Activated T-helper 1 cell treated with anti-CD3 and anti-CD28 coated beads, Interleukin-12 subunit alpha, Interleukin-12 subunit beta, Interleukin-2, Interleukin-4 antibody, amounts not matched to agents 30 ng/mL and 10 ng/mL and 1 ng/mL, durations not matched to agents 14 hours and 24 hours and 36 hours (primary cell): ENCODE data around the gene FTO. TPM values are rescaled to one million over a fixed set of nuclear protein-coding genes. Genes with fewer than 3 reads are reported as not detected.

Experiments used
- DNase-seq: peaks from one replicate; pipeline ENCODE4 v3.0.0; 2021; ENCODE audit warnings: low spot score
- H3K27ac Mint-ChIP-seq: one replicate; pipeline ENCODE4 v1.8.0; 2021; ENCODE audit warnings: mild to moderate bottlenecking, mixed read lengths
- H3K27me3 Mint-ChIP-seq: one replicate; pipeline ENCODE4 v1.8.0; 2022; ENCODE audit warnings: mild to moderate bottlenecking, moderate library complexity, mixed read lengths; ENCODE audit not compliant: insufficient read depth
- H3K36me3 Mint-ChIP-seq: one replicate; pipeline ENCODE4 v1.8.0; 2021; ENCODE audit warnings: low read depth, mixed read lengths
- H3K4me1 Mint-ChIP-seq: one replicate; pipeline ENCODE4 v1.8.0; 2021; ENCODE audit warnings: low read depth, mixed read lengths
- H3K4me3 Mint-ChIP-seq: one replicate; pipeline ENCODE4 v1.8.0; 2021; ENCODE audit warnings: mild to moderate bottlenecking, moderate library complexity, mixed read lengths
- H3K9me3 Mint-ChIP-seq: one replicate; pipeline ENCODE4 v1.8.0; 2021; ENCODE audit warnings: mixed read lengths
- intact Hi-C: fragments of 100-400 bp; cut with micrococcal nuclease; formaldehyde crosslinking; loops from one replicate; pipeline ENCODE4 v1.15.1; 2024
- total RNA-seq: library from RNA; stranded (reverse); gene quantifications from 2 replicates; pipeline ENCODE4 v1.2.3, GENCODE V29; 2022

Gene FTO
- total RNA-seq, 1 donor from 2014 or later: 56.4 TPM

DNA sequence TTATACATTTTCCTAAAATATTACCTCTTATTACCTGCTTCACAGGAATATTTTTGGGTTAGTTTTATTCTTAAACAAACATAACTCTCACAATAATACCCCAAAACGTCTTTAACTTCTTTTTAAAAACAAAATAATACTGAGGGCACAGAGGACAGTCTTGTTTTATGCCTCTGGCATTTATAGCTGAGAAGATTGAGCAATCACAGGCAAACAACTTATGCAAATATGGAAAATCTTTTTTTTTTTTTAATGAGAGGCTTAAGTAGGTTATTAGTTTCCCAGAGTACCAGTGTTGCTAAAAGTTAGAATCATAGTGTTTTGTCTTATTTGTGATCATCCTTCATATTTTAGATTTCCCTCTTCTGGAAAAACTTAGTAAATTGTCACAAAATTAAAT is 195.0 kb downstream of the FTO start:
- intact Hi-C loops: loop anchor here (10.0 kb wide), 1 partner anchor 526 kb away; no protein-coding TSS in a partner anchor
- H3K27me3 Mint-ChIP-seq: no peaks in the 10 kb centered on the region
- peaks cover 25% of the 10 kb centered on the region for H3K4me1 Mint-ChIP-seq
- DNase-seq: no peak
- no peaks in the 10 kb centered on the region for H3K9me3 Mint-ChIP-seq
- peaks cover 9% of the 10 kb centered on the region for H3K36me3 Mint-ChIP-seq
- H3K27ac Mint-ChIP-seq: no peak overlapping the region
- H3K4me3 Mint-ChIP-seq: no peak overlapping the region

DNA sequence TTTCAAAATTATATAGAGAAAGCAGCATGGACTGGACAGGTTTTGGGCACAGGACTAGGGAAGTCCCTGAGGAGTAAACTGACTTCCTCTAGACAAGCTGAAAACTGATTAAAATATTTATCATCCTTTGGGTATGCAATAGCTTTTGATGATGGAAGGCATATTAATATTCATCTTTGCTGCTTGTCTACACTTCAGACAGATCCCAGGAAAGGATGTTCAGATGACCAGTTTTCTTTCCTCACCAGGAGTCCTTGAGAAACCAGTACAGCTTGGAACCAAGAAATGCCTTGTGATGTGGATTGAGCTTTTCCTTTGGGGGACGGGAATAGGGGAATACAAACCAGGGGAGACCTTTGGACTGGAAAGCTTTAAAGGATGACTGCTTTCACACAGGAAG is 195.5 kb downstream of the FTO start:
- H3K27ac Mint-ChIP-seq: no peak overlapping the region
- intact Hi-C loops: loop anchor here (10.0 kb wide), 1 partner anchor 525 kb away; no protein-coding TSS in a partner anchor
- H3K4me1 Mint-ChIP-seq: peaks cover 20% of the 10 kb centered on the region
- H3K36me3 Mint-ChIP-seq: peaks cover 9% of the 10 kb centered on the region
- no peaks in the 10 kb centered on the region for H3K9me3 Mint-ChIP-seq
- H3K4me3 Mint-ChIP-seq: no peak overlapping the region
- H3K27me3 Mint-ChIP-seq: no peaks in the 10 kb centered on the region
- no peak for DNase-seq

DNA sequence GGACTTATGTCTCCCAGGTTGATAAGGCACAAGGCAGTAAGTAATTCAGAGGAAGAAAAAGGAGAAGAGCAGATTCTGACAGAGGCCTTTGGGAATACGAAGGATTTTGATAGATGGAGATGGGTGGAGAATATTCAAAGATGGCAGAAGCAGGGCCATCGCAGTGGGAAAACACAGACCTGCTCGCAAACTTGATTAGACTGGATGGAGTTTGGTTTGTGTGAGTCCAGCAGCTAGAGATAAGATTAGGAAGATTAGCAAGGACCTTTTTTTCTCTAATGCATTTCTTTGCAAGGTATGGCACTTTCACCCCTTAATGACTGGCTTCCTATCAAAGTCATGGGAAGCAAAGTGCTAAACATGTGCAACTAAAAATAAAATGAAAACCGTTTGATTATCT is 196.7 kb downstream of the FTO start:
- intact Hi-C loops: no loop called here
- no peak overlapping the region for H3K27ac Mint-ChIP-seq
- H3K4me3 Mint-ChIP-seq: no peak overlapping the region
- H3K36me3 Mint-ChIP-seq: peaks cover 9% of the 10 kb centered on the region
- H3K4me1 Mint-ChIP-seq: peaks cover 23% of the 10 kb centered on the region
- DNase-seq: no peak
- H3K27me3 Mint-ChIP-seq: no peaks in the 10 kb centered on the region
- no peaks in the 10 kb centered on the region for H3K9me3 Mint-ChIP-seq

DNA sequence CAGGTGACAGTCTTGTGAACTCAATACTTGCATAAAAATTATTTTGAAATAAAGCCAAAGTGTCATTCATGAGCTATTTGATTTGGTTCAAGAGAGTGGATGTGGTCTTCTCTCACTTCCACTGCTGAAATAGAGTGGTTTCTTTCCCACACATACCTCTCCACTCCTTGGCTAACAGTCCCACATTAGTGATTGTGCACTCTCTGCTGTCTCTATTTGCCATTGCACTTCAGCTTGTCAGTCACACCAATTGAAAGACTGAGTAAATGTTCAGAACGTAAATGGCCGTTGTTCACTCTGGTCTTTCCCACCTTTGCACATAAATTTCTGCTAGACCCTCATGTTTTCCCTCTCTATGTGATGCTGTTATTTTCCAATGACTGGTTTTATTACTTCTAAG is 197.5 kb downstream of the FTO start:
- Mint-ChIP-seq H3K9me3 (no peaks in the 10 kb centered on the region), H3K4me1 (peaks cover 23% of the 10 kb centered on the region), H3K36me3 (peaks cover 11% of the 10 kb centered on the region), H3K4me3 (no peak overlapping the region), H3K27ac (no peak overlapping the region), H3K27me3 (no peaks in the 10 kb centered on the region)
- DNase-seq: no peak
- intact Hi-C loops: no loop called here

DNA sequence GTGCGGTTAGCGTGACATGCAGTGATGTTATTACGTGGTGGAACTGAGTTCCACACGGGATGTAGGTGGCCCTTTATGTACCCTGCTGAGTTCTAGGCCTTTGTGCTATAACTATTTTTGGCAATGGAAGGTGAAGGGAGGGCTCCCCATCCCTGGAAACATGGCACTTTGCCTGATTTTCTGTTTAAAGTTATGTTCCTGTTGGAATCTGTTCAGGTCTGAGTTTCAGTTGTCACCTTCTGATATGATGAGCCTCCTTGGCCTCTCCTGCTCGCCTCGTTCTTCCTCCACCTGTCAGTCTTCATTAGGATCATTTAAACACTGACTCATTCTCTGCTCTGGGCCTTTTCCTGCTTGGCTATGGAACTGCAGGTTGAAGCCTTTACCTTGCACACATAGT is 200.6 kb downstream of the FTO start:
- Mint-ChIP-seq H3K9me3 (no peaks in the 10 kb centered on the region), H3K36me3 (peaks cover 11% of the 10 kb centered on the region), H3K27ac (no peak overlapping the region), H3K4me3 (no peak overlapping the region), H3K4me1 (peaks cover 19% of the 10 kb centered on the region), H3K27me3 (no peaks in the 10 kb centered on the region)
- intact Hi-C loops: no loop called here
- no peak for DNase-seq

DNA sequence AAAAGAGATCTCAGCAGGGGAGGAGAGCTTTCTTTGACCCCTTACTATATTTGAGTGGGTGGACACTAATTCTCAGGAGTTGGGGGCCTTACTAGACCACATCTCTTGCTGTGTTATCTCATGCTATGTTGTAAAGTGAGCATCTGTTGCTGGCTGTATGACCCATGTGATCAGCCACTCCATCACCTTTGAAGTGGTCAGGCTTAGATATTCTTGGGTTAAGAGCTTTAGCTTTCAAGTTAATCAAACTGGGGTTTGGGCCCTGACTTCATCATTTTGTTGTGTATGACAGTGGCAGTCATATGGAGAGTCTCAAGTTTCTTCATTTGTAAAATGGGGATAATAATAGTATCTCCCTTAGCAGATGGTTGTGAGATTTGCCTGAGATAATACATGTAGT is 201.1 kb downstream of the FTO start:
- H3K36me3 Mint-ChIP-seq: peaks cover 11% of the 10 kb centered on the region

DNA sequence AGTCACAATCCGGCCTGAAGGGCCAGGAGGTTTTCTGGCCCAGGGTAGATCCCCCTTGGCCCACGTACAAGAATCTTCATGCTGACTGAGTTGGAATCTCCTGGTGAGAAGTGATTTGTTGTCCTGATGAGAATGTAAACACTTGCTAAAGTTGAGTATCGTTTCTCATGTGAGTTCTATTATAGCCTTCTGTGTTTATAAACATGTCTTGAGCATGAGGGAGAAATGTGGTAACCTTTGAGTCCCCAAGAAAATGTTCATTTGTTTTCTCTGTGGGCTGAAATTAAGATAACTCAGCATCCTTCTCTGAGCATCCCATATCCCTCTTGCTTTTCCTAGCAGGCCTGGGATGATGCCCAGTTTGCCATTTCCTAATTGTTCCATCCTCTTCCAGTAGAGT is 204.8 kb downstream of the FTO start:
- Mint-ChIP-seq H3K27ac (no peak overlapping the region), H3K4me3 (no peak overlapping the region), H3K4me1 (peaks cover 13% of the 10 kb centered on the region), H3K36me3 (peaks cover 5% of the 10 kb centered on the region), H3K9me3 (no peaks in the 10 kb centered on the region), H3K27me3 (no peaks in the 10 kb centered on the region)
- DNase-seq: no peak
- intact Hi-C loops: no loop called here

More for the DNA sequence above, 201.1 kb downstream of the FTO start:
- H3K4me1 Mint-ChIP-seq: peaks cover 14% of the 10 kb centered on the region
- no peak for DNase-seq
- no peaks in the 10 kb centered on the region for H3K9me3 Mint-ChIP-seq
- no peaks in the 10 kb centered on the region for H3K27me3 Mint-ChIP-seq
- intact Hi-C loops: no loop called here
- no peak overlapping the region for H3K4me3 Mint-ChIP-seq
- no peak overlapping the region for H3K27ac Mint-ChIP-seq

DNA sequence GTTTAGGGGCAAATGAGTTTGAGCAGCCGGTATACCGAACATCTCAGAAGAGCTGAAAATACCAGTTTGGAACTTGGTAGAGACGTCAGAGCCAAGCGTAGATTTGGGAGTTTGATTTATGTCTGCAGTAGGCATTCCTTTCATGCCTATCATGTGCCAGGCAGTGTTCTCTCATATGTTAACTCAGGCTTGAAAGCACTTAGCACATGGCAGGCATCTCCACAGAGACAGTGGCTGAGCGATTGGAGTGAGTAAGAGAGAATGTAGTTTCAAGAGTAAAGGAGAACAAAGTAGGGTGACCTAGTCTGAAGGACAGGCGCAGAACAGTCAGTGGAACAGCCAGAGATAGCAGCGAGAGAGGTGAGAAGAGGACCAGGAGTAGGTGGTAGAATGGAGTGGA is 207.0 kb downstream of the FTO start:
- intact Hi-C loops: loop anchor here (1.0 to 10.0 kb wide), 3 partner anchors 46 to 454 kb away; no protein-coding TSS in a partner anchor

DNA sequence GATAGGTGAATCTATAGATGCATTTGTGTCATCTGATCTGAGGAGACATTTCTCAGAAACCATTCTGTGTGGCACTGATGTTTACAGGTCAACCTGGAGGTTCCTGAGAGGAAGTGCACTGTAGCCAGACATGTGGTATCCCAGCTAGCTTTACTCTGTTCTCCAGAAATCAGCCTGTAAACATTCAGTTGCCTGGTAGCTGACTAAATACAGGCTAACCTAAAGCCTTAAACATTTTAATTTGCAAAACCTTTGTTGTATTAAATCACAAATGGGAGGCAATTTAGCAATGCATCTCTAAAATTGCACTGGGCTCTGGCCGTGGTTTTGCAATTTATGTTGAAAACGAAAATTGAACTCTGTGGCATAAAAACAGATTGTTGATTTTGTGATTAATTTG is 207.6 kb downstream of the FTO start:
- H3K4me3 Mint-ChIP-seq: peak overlapping the region; percentile 34
- H3K4me1 Mint-ChIP-seq: peaks cover 1% of the 10 kb centered on the region
- peaks cover 2% of the 10 kb centered on the region for H3K36me3 Mint-ChIP-seq
- no peaks in the 10 kb centered on the region for H3K9me3 Mint-ChIP-seq
- H3K27me3 Mint-ChIP-seq: no peaks in the 10 kb centered on the region
- intact Hi-C loops: loop anchor here (1.0 to 10.0 kb wide), 3 partner anchors 46 to 454 kb away; no protein-coding TSS in a partner anchor
- peak overlapping the region; percentile 82 for H3K27ac Mint-ChIP-seq
- peak; percentile 9 for DNase-seq

More for the DNA sequence above, 207.0 kb downstream of the FTO start:
- Mint-ChIP-seq H3K27ac (no peak overlapping the region), H3K36me3 (peaks cover 5% of the 10 kb centered on the region), H3K9me3 (no peaks in the 10 kb centered on the region), H3K27me3 (no peaks in the 10 kb centered on the region), H3K4me1 (no peaks in the 10 kb centered on the region), H3K4me3 (no peak overlapping the region)
- DNase-seq: no peak

DNA sequence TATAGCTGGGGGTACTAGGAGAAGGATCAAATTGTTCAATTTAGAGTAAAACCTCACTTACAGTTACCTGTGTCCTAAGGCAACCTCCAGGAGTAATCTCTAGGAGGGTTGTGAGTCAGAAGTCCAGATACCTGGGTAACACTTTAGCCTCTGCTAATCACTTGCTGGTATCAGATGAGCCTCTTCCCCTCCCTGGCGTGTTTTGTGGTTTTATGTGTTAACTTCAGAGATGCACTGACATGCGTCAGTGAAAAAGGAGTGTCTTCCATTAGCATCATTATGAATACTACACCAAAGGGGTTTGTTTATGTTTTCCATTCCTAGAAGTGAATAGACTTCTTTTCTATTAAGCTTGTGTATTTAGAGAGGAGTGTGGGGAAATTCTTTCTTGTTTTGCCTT is 208.2 kb downstream of the FTO start:
- peaks cover under 1% of the 10 kb centered on the region for H3K36me3 Mint-ChIP-seq
- H3K4me1 Mint-ChIP-seq: peaks cover 8% of the 10 kb centered on the region
- peak overlapping the region; percentile 34 for H3K4me3 Mint-ChIP-seq
- intact Hi-C loops: loop anchor here (1.0 to 10.0 kb wide), 6 partner anchors 10 to 455 kb away; partner anchors contain the start of gene FTO
- H3K27me3 Mint-ChIP-seq: no peaks in the 10 kb centered on the region
- DNase-seq: peak; percentile 50
- H3K9me3 Mint-ChIP-seq: no peaks in the 10 kb centered on the region
- peak overlapping the region; percentile 82 for H3K27ac Mint-ChIP-seq

DNA sequence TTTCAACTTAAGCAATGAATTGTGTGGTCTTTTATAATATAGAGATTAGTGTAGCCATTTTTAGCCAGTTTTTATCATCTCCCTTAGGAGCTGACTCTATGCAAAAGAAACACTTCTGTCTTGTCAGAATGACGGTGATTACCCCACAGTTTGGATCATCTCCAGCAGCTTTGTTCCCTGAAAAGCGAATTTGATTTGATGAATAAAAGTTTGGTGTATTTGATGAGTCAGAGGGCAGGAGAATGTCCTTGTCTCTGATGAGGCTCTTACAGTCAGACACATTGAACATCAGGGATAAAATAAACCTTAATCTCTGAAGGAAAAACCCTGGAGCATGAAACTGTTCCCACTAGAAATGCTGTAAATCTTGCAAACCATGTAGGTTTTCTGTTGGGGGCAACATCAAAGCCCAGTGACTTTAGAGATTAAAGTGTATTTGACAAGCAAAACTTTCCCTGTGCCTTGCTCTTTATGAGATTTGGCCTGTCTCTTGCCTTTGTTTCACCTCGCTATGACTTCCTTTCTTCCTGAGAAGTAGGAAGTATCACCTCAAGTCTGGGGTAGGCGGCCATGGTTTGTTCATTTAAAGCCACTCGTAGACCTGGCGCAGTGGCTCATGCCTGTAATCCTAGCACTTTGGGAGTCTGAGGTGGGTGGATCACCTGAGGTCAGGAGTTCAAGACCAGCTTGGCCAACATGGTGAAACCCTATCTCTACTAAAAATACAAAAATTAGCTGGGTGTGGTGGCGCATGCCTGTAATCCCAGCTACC is 209.3 kb downstream of the FTO start:
- Mint-ChIP-seq H3K9me3 (no peaks in the 10 kb centered on the region), H3K27ac (peak overlapping the region; percentile 82), H3K4me3 (peak overlapping the region; percentile 46), H3K4me1 (peaks cover 8% of the 10 kb centered on the region), H3K36me3 (peaks cover 2% of the 10 kb centered on the region), H3K27me3 (no peaks in the 10 kb centered on the region)
- intact Hi-C loops: loop anchor here (2.0 to 10.0 kb wide), 4 partner anchors 20 to 456 kb away; no protein-coding TSS in a partner anchor
- peak; percentile 4 for DNase-seq

DNA sequence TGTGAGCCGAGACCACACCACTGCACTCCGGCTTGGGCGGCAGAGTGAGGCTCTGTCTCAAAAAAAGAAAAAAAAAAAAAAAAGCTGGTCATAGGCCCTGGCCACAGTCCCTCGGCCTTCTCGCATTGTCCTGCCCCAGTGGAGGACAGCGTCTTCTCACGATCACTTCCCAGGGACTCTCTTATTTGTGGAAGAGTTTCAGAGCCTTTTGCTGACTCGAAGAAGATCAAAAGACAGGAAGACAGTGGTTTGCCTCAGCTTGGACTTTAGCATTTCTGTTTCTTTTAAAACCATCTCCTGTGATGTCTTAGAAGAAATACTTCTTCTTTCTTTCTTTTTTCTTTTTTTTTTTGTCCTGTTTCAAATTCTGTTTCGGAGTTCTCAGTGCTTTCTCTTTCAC is 210.0 kb downstream of the FTO start:
- no peak for DNase-seq
- Mint-ChIP-seq H3K4me3 (peak overlapping the region; percentile 41), H3K27ac (peak overlapping the region; percentile 76), H3K4me1 (peaks cover 8% of the 10 kb centered on the region), H3K9me3 (no peaks in the 10 kb centered on the region), H3K27me3 (no peaks in the 10 kb centered on the region), H3K36me3 (peaks cover 2% of the 10 kb centered on the region)
- intact Hi-C loops: loop anchor here (2.0 to 10.0 kb wide), 4 partner anchors 21 to 457 kb away; no protein-coding TSS in a partner anchor

DNA sequence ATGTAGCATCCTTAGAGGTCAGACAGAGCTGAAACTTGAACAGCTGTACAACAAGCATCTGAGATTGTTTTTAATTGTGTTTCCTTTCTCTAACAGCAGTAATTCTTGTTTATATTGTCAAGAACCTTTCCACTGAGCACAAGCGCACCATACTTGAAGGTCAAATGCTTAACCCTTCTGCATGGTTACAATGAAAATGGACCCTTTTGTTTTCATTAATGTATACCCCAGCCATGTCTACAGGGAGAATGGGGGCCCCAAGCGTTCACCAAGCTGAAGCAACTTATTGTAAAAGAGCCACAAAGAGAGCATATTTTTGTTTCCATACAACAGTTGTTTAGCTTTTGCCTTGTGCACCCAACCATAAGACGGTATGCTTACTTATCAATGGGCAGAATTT is 210.8 kb downstream of the FTO start:
- peaks cover 8% of the 10 kb centered on the region for H3K4me1 Mint-ChIP-seq
- H3K27ac Mint-ChIP-seq: peak overlapping the region; percentile 76
- H3K36me3 Mint-ChIP-seq: peaks cover 2% of the 10 kb centered on the region
- intact Hi-C loops: loop anchor here (5.0 to 10.0 kb wide), 2 partner anchors 380 to 457 kb away; no protein-coding TSS in a partner anchor
- peak overlapping the region; percentile 28 for H3K4me3 Mint-ChIP-seq
- no peaks in the 10 kb centered on the region for H3K27me3 Mint-ChIP-seq
- H3K9me3 Mint-ChIP-seq: no peaks in the 10 kb centered on the region
- no peak for DNase-seq
